Prostate gland (tissue), 2 donors: ENCODE results near the gene CAPN11.

Experiments used
- CTCF ChIP-seq, 4 experiments: fragments of 200-600 bp in 2 of 4; fragments of 450-650 bp in 2 of 4; sonication (generic) in 2 of 4; IDR thresholded peaks; 1 replicate in 3 of 4; 2 replicates in 1 of 4; pipeline ENCODE4 v1.5.1; 2016 to 2019; ENCODE audit warnings: antibody characterized with exemption in 4 of 4, mild to moderate bottlenecking in 2 of 4, moderate library complexity in 2 of 4
- POLR2A ChIP-seq: fragments of 450-650 bp; IDR thresholded peaks from one replicate; pipeline ENCODE4 v1.6.1; 2016; ENCODE audit warnings: antibody characterized with exemption, mild to moderate bottlenecking
- POLR2AphosphoS5 ChIP-seq: sonication (generic); formaldehyde crosslinking; IDR thresholded peaks from one replicate; pipeline ENCODE4 v1.6.1; 2017; ENCODE audit warnings: antibody characterized with exemption

GRCh38 chr6:44232676-44233566, 74.3 kb downstream of the CAPN11 start:
- no peak for TF ChIP-seq CTCF (IDR thresholded peaks at IDR 0.05)
- TF ChIP-seq POLR2A: no peak
- TF ChIP-seq POLR2AphosphoS5: no peak
